HepG2 (cell line): ENCODE results near the gene TPI1. TPM values are rescaled to one million over a fixed set of nuclear protein-coding genes. Genes with fewer than 3 reads are reported as not detected.

Experiments
- AGO1 ChIP-seq: fragments of 200-400 bp; formaldehyde crosslinking; IDR thresholded peaks from 2 replicates; pipeline ENCODE4 v1.6.1; 2017; ENCODE audit warnings: mild to moderate bottlenecking, low read depth, low read length, moderate library complexity; ENCODE audit not compliant: poor library complexity, severe bottlenecking
- ATF7-NPFF ChIP-seq: sonication (generic); formaldehyde crosslinking; IDR thresholded peaks from 2 replicates; pipeline ENCODE4 v1.8.1; 2023; ENCODE audit warnings: mild to moderate bottlenecking, low read depth, missing genetic modification reagents, moderate library complexity
- BCL6 ChIP-seq: IDR thresholded peaks from 2 replicates; pipeline ENCODE4 v1.6.1; 2016; ENCODE audit warnings: missing genetic modification reagents, missing compliant biosample characterization
- EP300 ChIP-seq, 3 experiments: sonication (generic) in 1 of 3; formaldehyde crosslinking in 1 of 3; IDR thresholded peaks; 2 replicates each; pipeline versions ENCODE4 v1.5.1 to v1.6.1; 2011 to 2020; ENCODE audit warnings: low read depth in 2 of 3, low read length in 2 of 3, borderline replicate concordance in 1 of 3, improper control_type of control experiment in 1 of 3, mild to moderate bottlenecking in 1 of 3, missing genetic modification reagents in 1 of 3, moderate library complexity in 1 of 3
- HHEX ChIP-seq: IDR thresholded peaks from 2 replicates; pipeline ENCODE4 v1.6.1; 2016; ENCODE audit warnings: control low read depth
- KLF13 ChIP-seq: sonication (generic); formaldehyde crosslinking; IDR thresholded peaks from 2 replicates; pipeline ENCODE4 v1.4.0; 2020; ENCODE audit warnings: mild to moderate bottlenecking, missing genetic modification reagents
- MYC ChIP-seq: sonication (generic); formaldehyde crosslinking; IDR thresholded peaks from 2 replicates; pipeline ENCODE4 v1.9.0; 2021; ENCODE audit warnings: missing genetic modification reagents, borderline replicate concordance
- NFE2 ChIP-seq: sonication (generic); formaldehyde crosslinking; IDR thresholded peaks from 2 replicates; pipeline ENCODE4 v1.4.0; 2020; ENCODE audit warnings: missing genetic modification reagents
- NONO ChIP-seq, 2 experiments: fragments of 450-650 bp in 1 of 2; sonication (generic) in 1 of 2; formaldehyde crosslinking in 1 of 2; IDR thresholded peaks in 1 of 2; conservative IDR thresholded peaks in 1 of 2; 2 replicates each; pipeline versions ENCODE4 v1.6.1 to v1.8.0; 2017 to 2022; ENCODE audit warnings: mild to moderate bottlenecking in 1 of 2, missing genetic modification reagents in 1 of 2, moderate library complexity in 1 of 2
- POGZ ChIP-seq: sonication (generic); formaldehyde crosslinking; IDR thresholded peaks from 2 replicates; pipeline ENCODE4 v1.4.0; 2020; ENCODE audit warnings: mild to moderate bottlenecking, missing genetic modification reagents
- SOX5 ChIP-seq: IDR thresholded peaks from 2 replicates; pipeline ENCODE4 v1.6.1; 2016; ENCODE audit warnings: borderline replicate concordance
- TARDBP ChIP-seq: sonication (generic); formaldehyde crosslinking; IDR thresholded peaks from 2 replicates; pipeline ENCODE4 v1.8.0; 2022; ENCODE audit warnings: mild to moderate bottlenecking, missing genetic modification reagents
- TBL1XR1 ChIP-seq: fragments of 150-350 bp; IDR thresholded peaks from 2 replicates; pipeline ENCODE4 v1.6.1; 2014; ENCODE audit warnings: borderline replicate concordance, low read length; ENCODE audit not compliant: partially characterized antibody
- ZBTB10 ChIP-seq: sonication (generic); formaldehyde crosslinking; IDR thresholded peaks from 2 replicates; pipeline ENCODE4 v1.4.0; 2020; ENCODE audit warnings: missing genetic modification reagents, borderline replicate concordance
- ZBTB7A ChIP-seq: sonication (generic); formaldehyde crosslinking; IDR thresholded peaks from 2 replicates; pipeline ENCODE4 v1.8.0; 2022; ENCODE audit warnings: mild to moderate bottlenecking, missing genetic modification reagents
- ZNF503 ChIP-seq: sonication (generic); formaldehyde crosslinking; IDR thresholded peaks from 2 replicates; pipeline ENCODE4 v1.4.0; 2020; ENCODE audit warnings: missing genetic modification reagents
- ZNF672 ChIP-seq: sonication (generic); formaldehyde crosslinking; IDR thresholded peaks from 2 replicates; pipeline ENCODE4 v1.8.1; 2022; ENCODE audit warnings: missing genetic modification reagents
- ZNF768 ChIP-seq: sonication (generic); formaldehyde crosslinking; IDR thresholded peaks from 2 replicates; pipeline ENCODE4 v1.4.0; 2020; ENCODE audit warnings: missing genetic modification reagents
- polyA plus RNA-seq, 8 experiments: library from polyadenylated mRNA; depleted of rRNA in 3 of 8; stranded (reverse) in 7 of 8; unstranded in 1 of 8; fragments of >200 nt; fragmentation: Illumina TruSeq in 4 of 8; extraction: Trizol in 4 of 8; gene quantifications; 2 replicates each; pipeline versions ENCODE4 v1.2.1 to v1.2.3, GENCODE V29; 2011 to 2016; ENCODE audit warnings: low read depth in 4 of 8, missing spikeins in 1 of 8, mixed read lengths in 1 of 8; ENCODE audit not compliant: insufficient read depth in 1 of 8
- total RNA-seq, 5 experiments: library from RNA; depleted of rRNA; stranded (reverse); fragments of >200 nt; fragmentation: Illumina TruSeq; extraction: Trizol; gene quantifications; 2 replicates each; pipeline ENCODE4 v1.2.3, GENCODE V29; 2016; ENCODE audit warnings: low read depth in 1 of 5
- TF ChIP-seq, protein P1 (sequence below): sonication (generic); formaldehyde crosslinking; IDR thresholded peaks from 2 replicates; pipeline ENCODE4 v1.9.0; 2021; ENCODE audit warnings: missing genetic modification reagents, mild to moderate bottlenecking, borderline replicate concordance
- TF ChIP-seq, protein P2 (sequence below): IDR thresholded peaks from 2 replicates; pipeline ENCODE4 v1.6.1; 2016
- TF ChIP-seq, protein P3 (sequence below): sonication (generic); formaldehyde crosslinking; IDR thresholded peaks from 2 replicates; pipeline ENCODE4 v1.5.0; 2020; ENCODE audit warnings: missing genetic modification reagents

TPI1 gene
- total and polyA plus RNA-seq, 2 of the 13 experiments (the other 11 are each of a cell fraction or from before 2014, with no cell fraction given), result 945 to 2,535 TPM

DNA sequence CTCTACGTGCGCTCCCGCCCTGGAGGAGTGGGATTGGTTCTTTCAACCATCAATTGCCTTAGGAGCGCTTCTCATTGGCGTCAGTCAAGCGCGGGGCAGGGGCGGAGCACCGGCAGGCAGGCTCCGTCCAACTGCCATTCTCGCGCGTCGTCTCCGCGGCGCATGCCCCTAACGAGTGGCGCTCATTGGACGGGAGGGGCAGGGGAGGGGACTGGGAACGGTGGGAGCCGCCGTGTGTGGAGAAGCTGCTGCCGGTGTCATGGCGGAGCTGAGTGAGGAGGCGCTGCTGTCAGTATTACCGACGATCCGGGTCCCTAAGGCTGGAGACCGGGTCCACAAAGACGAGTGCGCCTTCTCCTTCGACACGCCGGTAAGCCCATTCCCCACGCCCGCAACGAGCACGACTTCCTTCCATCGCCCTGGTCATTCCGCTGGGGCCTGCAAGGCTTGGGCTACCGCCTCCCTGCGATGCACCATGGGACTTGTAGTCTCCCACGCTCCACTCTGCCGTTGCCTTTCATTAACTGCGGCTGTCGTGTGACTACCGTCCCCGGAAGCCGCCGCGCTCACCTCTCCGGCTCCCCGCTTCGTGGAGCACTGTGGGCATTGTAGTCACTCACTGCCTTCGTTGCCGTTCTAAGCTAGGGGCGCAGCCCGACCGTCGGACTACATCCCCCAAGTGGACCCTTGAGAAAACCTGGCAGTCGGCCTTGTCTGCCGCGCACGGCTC, 15.2 kb upstream of the TPI1 start, which contains the start of gene USP5 (continued):
- TF ChIP-seq HHEX (CRISPR knock-in tag) (no peak), POGZ (peak; percentile 33; the same call in 1 of the 2 replicates), KLF13 (no peak), TBL1XR1 (peak; percentile 91), ZBTB10 (CRISPR knock-in tag) (no peak), ZNF503 (no peak), ZNF768 (CRISPR knock-in tag) (no peak), EP300 (IDR thresholded peaks at IDR 0.05; ENCODE audit: low read depth in 2 of 2, low read length in 2 of 2) (no peak), EP300 (CRISPR knock-in tag; IDR thresholded peaks at IDR 0.05; ENCODE audit: borderline replicate concordance) (no peak; the same call in 1 of the 2 replicates), SOX5 (CRISPR knock-in tag) (no peak; the same call in 1 of the 2 replicates), ZBTB7A (CRISPR knock-in tag) (no peak), MYC (peak; percentile 81), NFE2 (CRISPR knock-in tag) (no peak), TARDBP (CRISPR knock-in tag) (peak; percentile 77), ATF7-NPFF (CRISPR knock-in tag) (no peak), NONO (IDR thresholded peaks at IDR 0.05) (no peak), NONO (CRISPR knock-in tag; conservative IDR thresholded peaks at IDR 0.05) (peak; percentile 72), AGO1 (peak; percentile 71), ZNF672 (CRISPR knock-in tag) (no peak), BCL6 (CRISPR knock-in tag) (no peak)
- TF ChIP-seq, protein P1, sequence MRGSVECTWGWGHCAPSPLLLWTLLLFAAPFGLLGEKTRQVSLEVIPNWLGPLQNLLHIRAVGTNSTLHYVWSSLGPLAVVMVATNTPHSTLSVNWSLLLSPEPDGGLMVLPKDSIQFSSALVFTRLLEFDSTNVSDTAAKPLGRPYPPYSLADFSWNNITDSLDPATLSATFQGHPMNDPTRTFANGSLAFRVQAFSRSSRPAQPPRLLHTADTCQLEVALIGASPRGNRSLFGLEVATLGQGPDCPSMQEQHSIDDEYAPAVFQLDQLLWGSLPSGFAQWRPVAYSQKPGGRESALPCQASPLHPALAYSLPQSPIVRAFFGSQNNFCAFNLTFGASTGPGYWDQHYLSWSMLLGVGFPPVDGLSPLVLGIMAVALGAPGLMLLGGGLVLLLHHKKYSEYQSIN (CRISPR knock-in tag), result no peak
- TF ChIP-seq, protein P2, sequence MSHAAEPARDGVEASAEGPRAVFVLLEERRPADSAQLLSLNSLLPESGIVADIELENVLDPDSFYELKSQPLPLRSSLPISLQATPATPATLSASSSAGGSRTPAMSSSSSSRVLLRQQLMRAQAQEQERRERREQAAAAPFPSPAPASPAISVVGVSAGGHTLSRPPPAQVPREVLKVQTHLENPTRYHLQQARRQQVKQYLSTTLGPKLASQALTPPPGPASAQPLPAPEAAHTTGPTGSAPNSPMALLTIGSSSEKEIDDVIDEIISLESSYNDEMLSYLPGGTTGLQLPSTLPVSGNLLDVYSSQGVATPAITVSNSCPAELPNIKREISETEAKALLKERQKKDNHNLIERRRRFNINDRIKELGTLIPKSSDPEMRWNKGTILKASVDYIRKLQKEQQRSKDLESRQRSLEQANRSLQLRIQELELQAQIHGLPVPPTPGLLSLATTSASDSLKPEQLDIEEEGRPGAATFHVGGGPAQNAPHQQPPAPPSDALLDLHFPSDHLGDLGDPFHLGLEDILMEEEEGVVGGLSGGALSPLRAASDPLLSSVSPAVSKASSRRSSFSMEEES, result peak; percentile 50; the same call in 1 of the 2 replicates
- TF ChIP-seq, protein P3, sequence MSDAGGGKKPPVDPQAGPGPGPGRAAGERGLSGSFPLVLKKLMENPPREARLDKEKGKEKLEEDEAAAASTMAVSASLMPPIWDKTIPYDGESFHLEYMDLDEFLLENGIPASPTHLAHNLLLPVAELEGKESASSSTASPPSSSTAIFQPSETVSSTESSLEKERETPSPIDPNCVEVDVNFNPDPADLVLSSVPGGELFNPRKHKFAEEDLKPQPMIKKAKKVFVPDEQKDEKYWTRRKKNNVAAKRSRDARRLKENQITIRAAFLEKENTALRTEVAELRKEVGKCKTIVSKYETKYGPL (CRISPR knock-in tag), result no peak
